LNCAP (cell line): ENCODE measurements around the gene MMP24.

ENCODE experiments used
- CTCF ChIP-seq: fragments of 450-650 bp; IDR thresholded peaks from 2 replicates; pipeline ENCODE4 v1.5.1; 2017; ENCODE audit warnings: mild to moderate bottlenecking

The MMP24 gene

DNA sequence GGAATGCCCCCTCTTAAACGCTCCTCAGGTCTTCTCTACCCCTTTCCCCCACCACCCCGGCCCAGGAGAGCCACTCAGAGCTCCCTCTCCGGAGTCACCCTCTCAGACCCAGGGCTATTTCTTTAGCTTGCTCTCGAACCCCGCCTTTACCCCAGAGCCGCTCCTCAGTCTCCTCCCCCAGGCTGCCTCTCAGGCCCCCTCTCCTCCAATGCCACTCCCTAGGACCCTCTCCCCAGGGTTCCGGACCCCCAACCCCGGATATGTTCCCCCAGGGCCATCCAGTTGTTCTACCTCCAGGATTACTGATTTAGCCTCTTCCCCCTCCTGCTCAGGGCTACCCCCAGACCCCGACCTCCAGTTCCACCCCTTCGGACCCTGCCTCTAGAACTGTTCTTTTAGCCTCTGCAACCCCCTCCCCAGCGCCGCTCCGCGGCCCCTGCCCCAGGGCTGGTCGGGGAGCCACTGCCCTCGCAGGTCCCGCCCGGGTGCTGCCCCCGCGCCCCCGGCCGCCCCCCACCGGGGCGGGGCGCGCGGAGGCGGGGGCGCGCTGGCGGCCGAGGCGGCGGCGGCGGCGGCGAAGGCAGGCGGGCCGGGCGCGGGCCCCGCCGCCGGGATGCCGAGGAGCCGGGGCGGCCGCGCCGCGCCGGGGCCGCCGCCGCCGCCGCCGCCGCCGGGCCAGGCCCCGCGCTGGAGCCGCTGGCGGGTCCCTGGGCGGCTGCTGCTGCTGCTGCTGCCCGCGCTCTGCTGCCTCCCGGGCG is at the start of gene MMP24:
Gene MMP24 (plus strand): TSS at position 565 of the 758 bp plus-strand sequence. CDS start 49 bp downstream, at position 614.
- no peak for TF ChIP-seq CTCF

DNA sequence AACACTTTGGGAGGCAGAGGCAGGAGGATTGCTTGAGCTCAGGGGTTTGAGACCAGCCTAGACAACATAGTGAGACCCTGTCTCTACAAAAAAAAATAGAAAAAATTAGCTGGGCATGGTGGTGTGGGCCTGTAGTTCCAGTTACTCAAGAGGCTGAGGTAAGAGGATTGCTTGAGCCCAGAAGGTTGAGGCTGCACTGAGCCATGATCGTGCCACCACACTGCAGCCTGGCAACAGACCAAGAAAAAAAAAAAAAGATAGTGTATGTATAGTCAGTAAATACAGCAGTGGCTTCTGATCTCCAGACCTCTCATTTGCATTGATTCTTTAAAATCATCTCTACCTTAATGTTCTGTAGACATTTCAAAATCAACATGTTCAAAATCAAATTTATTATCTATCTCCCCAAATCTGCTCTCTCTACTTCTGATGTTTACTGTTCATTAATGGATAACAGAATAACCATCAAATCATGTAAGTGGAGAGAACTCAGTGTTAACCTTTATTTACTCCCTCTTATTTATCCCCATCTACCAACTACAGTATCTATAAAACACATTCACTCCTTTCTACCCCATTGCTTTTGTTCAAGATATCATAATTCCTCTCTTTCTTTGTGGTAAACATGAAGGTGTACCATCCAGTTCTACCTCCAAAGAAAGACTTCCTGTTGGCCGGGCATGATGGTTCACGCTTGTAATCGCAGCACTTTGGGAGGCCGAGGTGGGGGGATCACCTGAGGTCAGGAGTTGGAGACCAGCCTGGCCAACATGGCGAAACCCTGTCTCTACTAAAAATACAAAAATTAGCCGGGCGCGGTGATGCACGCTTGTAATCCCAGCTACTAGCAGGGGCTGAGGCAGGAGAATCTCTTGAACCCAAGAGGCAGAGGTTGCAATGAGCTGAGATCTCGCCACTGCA is 46.9 kb upstream of the MMP24 start:
- no peak for TF ChIP-seq CTCF

GRCh38 chr20:35180266-35180665 is 46.2 kb upstream of the MMP24 start:
- no peak for TF ChIP-seq CTCF

GRCh38 chr20:35181731-35182130 is 44.8 kb upstream of the MMP24 start:
- no peak for TF ChIP-seq CTCF

DNA sequence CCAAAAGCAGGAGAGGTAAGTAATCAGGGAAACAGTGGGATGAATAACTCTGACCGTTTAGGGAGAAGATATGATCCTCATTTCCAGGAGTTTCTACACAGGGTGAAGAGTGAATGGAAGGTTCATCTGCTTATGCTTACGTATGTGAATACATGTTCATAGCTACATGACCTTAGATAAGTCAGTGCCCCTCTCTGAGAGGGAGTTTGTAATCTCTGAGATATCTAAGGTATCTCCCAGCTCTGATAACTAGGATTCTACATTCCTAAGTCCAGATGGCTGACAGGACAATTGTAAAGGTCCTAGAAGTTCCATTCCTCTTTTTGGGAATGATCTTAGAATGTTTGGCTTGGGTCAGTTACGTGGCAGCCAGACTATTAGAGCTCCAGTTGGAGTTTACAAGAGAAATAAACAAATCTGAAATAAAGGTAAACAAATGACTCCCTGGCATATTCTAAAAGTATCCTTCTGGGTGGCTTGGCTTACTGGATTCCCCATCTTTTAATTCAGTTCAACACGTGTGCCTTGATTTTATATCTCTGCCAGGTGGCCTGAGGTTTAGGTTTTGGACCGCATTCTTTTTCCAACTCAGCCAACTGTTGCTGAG is 38.8 kb upstream of the MMP24 start:
- TF ChIP-seq CTCF = no peak

DNA sequence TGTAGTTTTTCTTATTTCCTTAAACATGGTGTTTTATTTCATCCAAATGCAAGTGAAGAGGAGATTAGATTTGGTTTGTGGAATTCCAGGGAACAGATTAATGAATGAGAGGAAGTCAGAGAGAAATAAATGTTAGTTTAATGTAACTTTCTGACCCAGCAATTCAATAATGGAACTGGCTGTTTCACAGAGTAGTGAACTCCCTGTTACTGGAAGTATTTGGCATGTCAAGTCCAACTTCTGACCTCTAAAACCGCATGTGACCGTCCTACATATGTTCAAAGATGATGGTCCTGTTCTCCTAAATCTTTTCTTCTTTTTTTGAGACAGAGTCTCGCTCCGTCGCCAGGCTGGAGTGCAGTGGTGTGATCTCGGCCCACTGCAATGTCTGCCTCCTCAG is 35.9 kb upstream of the MMP24 start:
- no peak for TF ChIP-seq CTCF

DNA sequence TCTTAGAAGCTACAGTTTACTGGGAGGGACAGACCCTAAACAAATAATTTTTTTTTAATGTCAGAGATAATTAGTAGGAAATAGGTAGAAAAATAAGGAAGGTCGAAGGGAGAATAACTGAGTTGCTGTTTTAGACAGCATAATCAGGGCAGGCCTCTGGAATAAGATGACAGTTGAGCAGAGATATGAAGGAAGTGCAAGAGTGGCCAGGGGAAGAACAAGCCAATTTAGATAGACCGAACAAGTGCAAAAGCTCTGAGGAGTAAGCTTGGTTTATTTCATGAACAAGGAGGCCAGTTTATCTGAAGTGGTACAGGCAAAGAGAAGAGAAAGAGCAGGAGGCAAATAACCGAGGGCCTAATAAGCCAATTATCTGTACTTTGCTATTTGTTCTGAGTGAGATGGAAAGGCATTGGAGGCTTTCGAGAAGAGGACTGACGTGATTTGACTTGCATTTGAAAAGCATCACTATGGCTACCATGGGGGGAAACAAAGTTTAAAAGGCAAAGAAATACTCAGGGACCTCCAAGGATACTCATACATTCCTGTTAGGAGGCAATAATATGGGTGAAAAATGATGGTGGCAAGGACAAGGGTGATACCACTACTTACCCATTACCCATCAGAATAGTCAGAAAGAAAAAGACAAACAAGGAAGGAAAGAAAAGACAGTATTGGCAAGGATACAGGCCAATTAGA is 34.9 kb upstream of the MMP24 start:
- no peak for TF ChIP-seq CTCF
